Right lung (tissue), 5 donors: ENCODE data around the gene TMEFF1. TPM values are rescaled to one million over a fixed set of nuclear protein-coding genes. Genes with fewer than 3 reads are reported as not detected.
A peak's percentile ranks its signal among the peaks of the same experiment; 100 is the strongest.

Experiments
- DNase-seq, 2 donors: peaks; one replicate each; pipeline ENCODE4 v3.0.0-alpha.2; 2013
- polyA plus RNA-seq, 5 donors: library from polyadenylated mRNA; unstranded; fragments of 120-200 nt; gene quantifications; one replicate each; pipeline versions ENCODE4 v1.2.1 to v1.2.3, GENCODE V29; 2013; ENCODE audit warnings: inconsistent platforms in 1 of 5, low replicate concordance in 1 of 5; ENCODE audit not compliant: insufficient read length in 5 of 5, insufficient read depth in 1 of 5

The TMEFF1 gene
- polyA plus RNA-seq, 5 donors, result 1.7 to 3.2 (median 2.0) TPM

GRCh38 chr9:100600521-100601079, 127.7 kb downstream of the TMEFF1 start:
- DNase-seq, result no peak

- DNase-seq, result no peak
These were observed 128.3 kb downstream of the TMEFF1 start for GRCh38 chr9:100601216-100601615.

GRCh38 chr9:100602342-100602801, 129.4 kb downstream of the TMEFF1 start:
- peak; percentile 32 to 48 for DNase-seq

GRCh38 chr9:100605405-100605804, 132.5 kb downstream of the TMEFF1 start:
- no peak for DNase-seq

GRCh38 chr9:100619194-100619593, 146.2 kb downstream of the TMEFF1 start:
- no peak for DNase-seq

- DNase-seq, result no peak
These were observed 146.7 kb downstream of the TMEFF1 start for GRCh38 chr9:100619665-100620064.

GRCh38 chr9:100623969-100624368, 151.0 kb downstream of the TMEFF1 start:
- DNase-seq, result no peak

GRCh38 chr9:100626949-100627348, 154.0 kb downstream of the TMEFF1 start:
- DNase-seq, result no peak

Other genes starting within 250 kb of the TMEFF1 start
- gene TEX10, start 120.2 kb upstream of the TMEFF1 start, polyA plus RNA-seq, result 10 to 100 TPM; 34.0 to 45.7 (median 44.8) TPM
- gene MSANTD3, start 46.0 kb upstream of the TMEFF1 start, polyA plus RNA-seq, result 10 to 100 TPM; 20.0 to 24.3 (median 23.3) TPM
- gene CAVIN4, start 104.9 kb downstream of the TMEFF1 start, polyA plus RNA-seq, result 1 to 10 TPM; 1.9 to 8.3 (median 2.4) TPM